ENCODE measurements around the gene ITK.

- TF ChIP-seq ZFX (IDR thresholded peaks at IDR 0.05): no peak
- no peak for TF ChIP-seq CTCF (conservative IDR thresholded peaks at IDR 0.05)
Observed at GRCh38 chr5:157197086-157197485, 16.4 kb downstream of the ITK start.
